H1 (cell line): ENCODE results near the gene MAF. TPM values are rescaled to one million over a fixed set of nuclear protein-coding genes. Genes with fewer than 3 reads are reported as not detected.

ENCODE experiments used
- CTCF ChIA-PET: fragments of 300-600 bp; sonication (Branson Sonifier 250); formaldehyde crosslinking; loops from one replicate; lab custom pipeline; 2021; ENCODE audit not compliant: partially characterized antibody; lab: Charles Lee
- POLR2A ChIA-PET: fragments of 300-600 bp; sonication (Branson Sonifier 250); formaldehyde crosslinking; loops from one replicate; lab custom pipeline; 2021; ENCODE audit warnings: inconsistent platforms; ENCODE audit not compliant: partially characterized antibody; lab: Charles Lee
- DNase-seq, 2 experiments: peaks; one replicate each; pipeline versions ENCODE4 v3.0.0 to v3.0.0-alpha.2; 2010 to 2022; ENCODE audit warnings: low spot score in 2 of 2, low read depth in 1 of 2, mixed read lengths in 1 of 2
- FAIRE-seq: peaks from 2 replicates; lab custom pipeline; 2011; peaks lifted over from hg19 to GRCh38; lab: Jason Lieb, UNC
- H2AFZ ChIP-seq: 2 replicates; pipeline ENCODE4 v1.8.1; 2012; ENCODE audit warnings: low read length, inconsistent platforms
- H2AK5ac ChIP-seq: 2 replicates; pipeline ENCODE4 v1.6.1; 2013; ENCODE audit warnings: low read depth, low read length
- H2BK120ac ChIP-seq: replicated peaks from 2 replicates; pipeline ENCODE3; 2013; ENCODE audit warnings: low read depth, low read length, inconsistent platforms
- H2BK12ac ChIP-seq: 2 replicates; pipeline ENCODE4 v1.6.1; 2013; ENCODE audit warnings: low read depth, low read length
- H2BK15ac ChIP-seq: 2 replicates; pipeline ENCODE4 v1.6.1; 2013; ENCODE audit warnings: low read length
- H2BK20ac ChIP-seq: 2 replicates; pipeline ENCODE4 v1.6.1; 2013; ENCODE audit warnings: low read length
- H2BK5ac ChIP-seq: 2 replicates; pipeline ENCODE4 v1.6.1; 2013; ENCODE audit warnings: low read depth, low read length
- H3K14ac ChIP-seq: 2 replicates; pipeline ENCODE4 v1.6.1; 2013; ENCODE audit warnings: inconsistent platforms; ENCODE audit not compliant: insufficient read length
- H3K18ac ChIP-seq: 2 replicates; pipeline ENCODE4 v1.6.1; 2013; ENCODE audit warnings: low read length; ENCODE audit errors: extremely low read depth
- H3K23ac ChIP-seq: 2 replicates; pipeline ENCODE4 v1.6.1; 2013; ENCODE audit warnings: inconsistent platforms; ENCODE audit not compliant: insufficient read length
- H3K23me2 ChIP-seq: 2 replicates; pipeline ENCODE4 v1.6.1; 2013; ENCODE audit warnings: low read depth, low read length
- H3K27ac ChIP-seq: 2 replicates; pipeline ENCODE4 v1.6.1; 2011; ENCODE audit warnings: low read depth, low read length, inconsistent platforms
- H3K27me3 ChIP-seq, 4 experiments: replicated peaks in 1 of 4; 1 replicate in 1 of 4; 2 replicates in 3 of 4; pipeline versions ENCODE4 v1.6.1 to v1.8.1; 2011 to 2013; ENCODE audit warnings: low read length in 3 of 4, mild to moderate bottlenecking in 3 of 4, inconsistent platforms in 2 of 4, mixed read lengths in 2 of 4, moderate library complexity in 1 of 4; ENCODE audit not compliant: control insufficient read depth in 3 of 4, insufficient read depth in 3 of 4; ENCODE audit errors: extremely low read depth in 1 of 4
- H3K36me3 ChIP-seq, 4 experiments: 2 replicates each; pipeline versions ENCODE4 v1.6.1 to v1.8.1; 2011 to 2013; ENCODE audit warnings: mild to moderate bottlenecking in 4 of 4, low read length in 3 of 4, moderate library complexity in 2 of 4, control low read depth in 1 of 4, inconsistent platforms in 1 of 4; ENCODE audit not compliant: insufficient read depth in 4 of 4, control insufficient read depth in 2 of 4
- H3K4ac ChIP-seq: replicated peaks from 2 replicates; pipeline ENCODE3; 2013; ENCODE audit warnings: low read length, low read depth, mixed read lengths, inconsistent platforms; ENCODE audit not compliant: insufficient read length
- H3K4me1 ChIP-seq, 4 experiments: replicated peaks in 1 of 4; 1 replicate in 1 of 4; 2 replicates in 3 of 4; pipeline versions ENCODE4 v1.6.1 to v1.8.1; 2011 to 2013; ENCODE audit warnings: low read length in 3 of 4, inconsistent platforms in 2 of 4, mixed read lengths in 1 of 4; ENCODE audit not compliant: insufficient read depth in 4 of 4, control insufficient read depth in 3 of 4
- H3K4me2 ChIP-seq, 2 experiments: 2 replicates each; pipeline versions ENCODE4 v1.6.1 to v1.8.1; 2011 to 2013; ENCODE audit warnings: low read depth in 2 of 2, low read length in 2 of 2, control low read depth in 1 of 2, inconsistent platforms in 1 of 2, mild to moderate bottlenecking in 1 of 2; ENCODE audit not compliant: insufficient read depth in 1 of 2
- H3K4me3 ChIP-seq, 4 experiments: fragments of 200-600, 300-600 bp in 1 of 4; sonication (generic), shearing (Covaris generic), sonication (Bioruptor Twin) in 1 of 4; 2 replicates each; pipeline versions ENCODE4 v1.5.1 to v1.8.1; 2011 to 2016; ENCODE audit warnings: low read length in 4 of 4, low read depth in 3 of 4, control low read depth in 2 of 4, inconsistent platforms in 2 of 4, mild to moderate bottlenecking in 2 of 4, mixed read lengths in 1 of 4, moderate library complexity in 1 of 4; ENCODE audit not compliant: insufficient read depth in 2 of 4; ENCODE audit errors: extremely low read depth in 1 of 4
- H3K56ac ChIP-seq: replicated peaks from 2 replicates; pipeline ENCODE3; 2013; ENCODE audit warnings: low read depth, mild to moderate bottlenecking, mixed read lengths, low read length, inconsistent platforms; ENCODE audit not compliant: insufficient read length
- H3K79me1 ChIP-seq: 2 replicates; pipeline ENCODE4 v1.6.1; 2013; ENCODE audit warnings: low read depth, low read length, control low read depth
- H3K79me2 ChIP-seq, 2 experiments: 2 replicates each; pipeline versions ENCODE4 v1.6.1 to v1.8.1; 2012 to 2013; ENCODE audit warnings: low read length in 2 of 2, mild to moderate bottlenecking in 2 of 2, inconsistent platforms in 1 of 2; ENCODE audit not compliant: insufficient read depth in 2 of 2, control insufficient read depth in 1 of 2
- H3K9ac ChIP-seq, 4 experiments: replicated peaks in 1 of 4; 1 replicate in 1 of 4; 2 replicates in 3 of 4; pipeline versions ENCODE4 v1.6.1 to v1.8.1; 2011 to 2013; ENCODE audit warnings: low read depth in 3 of 4, low read length in 3 of 4, control low read depth in 2 of 4, mild to moderate bottlenecking in 2 of 4, moderate library complexity in 2 of 4, inconsistent platforms in 1 of 4; ENCODE audit errors: extremely low read depth in 1 of 4
- H3K9me3 ChIP-seq, 2 experiments: 2 replicates each; pipeline versions ENCODE4 v1.6.1 to v1.8.1; 2012 to 2013; ENCODE audit warnings: mild to moderate bottlenecking in 2 of 2, moderate library complexity in 2 of 2, control low read depth in 1 of 2, inconsistent platforms in 1 of 2, low read depth in 1 of 2, low read length in 1 of 2, mixed read lengths in 1 of 2; ENCODE audit not compliant: insufficient read depth in 2 of 2
- H4K20me1 ChIP-seq, 2 experiments: replicated peaks in 1 of 2; 2 replicates each; pipeline versions ENCODE3 to v1.8.1; 2011 to 2013; ENCODE audit warnings: inconsistent platforms in 2 of 2, low read length in 2 of 2, mild to moderate bottlenecking in 1 of 2; ENCODE audit not compliant: insufficient read depth in 2 of 2, control insufficient read depth in 1 of 2
- H4K5ac ChIP-seq: 2 replicates; pipeline ENCODE4 v1.6.1; 2013; ENCODE audit warnings: low read length, low read depth, mixed read lengths, inconsistent platforms; ENCODE audit not compliant: insufficient read length
- H4K8ac ChIP-seq: 2 replicates; pipeline ENCODE4 v1.8.0; 2013; ENCODE audit warnings: mild to moderate bottlenecking, moderate library complexity, low read length, inconsistent platforms; ENCODE audit not compliant: insufficient read depth; ENCODE audit errors: extremely low read depth
- H4K91ac ChIP-seq: replicated peaks from 2 replicates; pipeline ENCODE3; 2013; ENCODE audit warnings: low read length, mixed read lengths, inconsistent platforms; ENCODE audit not compliant: insufficient read length
- HDAC2 ChIP-seq, 2 experiments: fragments of 300-600 bp in 1 of 2; sonication (generic) in 1 of 2; IDR thresholded peaks; 2 replicates each; pipeline ENCODE4 v1.6.1; 2011 to 2012; ENCODE audit warnings: low read depth in 2 of 2, low read length in 2 of 2, mild to moderate bottlenecking in 2 of 2, moderate library complexity in 2 of 2, borderline replicate concordance in 1 of 2, inconsistent platforms in 1 of 2
- NRF1 ChIP-seq: IDR thresholded peaks from 2 replicates; pipeline ENCODE4 v1.6.1; 2011; ENCODE audit warnings: mild to moderate bottlenecking, low read depth, low read length, improper control_type of control experiment
- SAP30 ChIP-seq: fragments of 300-600 bp; sonication (generic); IDR thresholded peaks from 2 replicates; pipeline ENCODE4 v1.7.1; 2012; ENCODE audit warnings: low read length, moderate library complexity, mild to moderate bottlenecking, inconsistent platforms; ENCODE audit not compliant: insufficient read depth, insufficient replicate concordance
- TAF7 ChIP-seq: optimal IDR thresholded peaks from 2 replicates; pipeline ENCODE3; 2011; ENCODE audit warnings: low read depth, mild to moderate bottlenecking, inconsistent platforms, low read length, moderate library complexity, borderline replicate concordance
- TBP ChIP-seq: IDR thresholded peaks from 2 replicates; pipeline ENCODE4 v1.6.1; 2011; ENCODE audit warnings: low read depth, low read length, improper control_type of control experiment
- WGBS, 2 experiments: shearing (Covaris generic) in 1 of 2; methylation state at CpG; one replicate each; pipeline versions ENCODE4 v1.1.6 to v1.1.7; 2013 to 2015; ENCODE audit warnings: low lambda C conversion rate in 2 of 2, mixed read lengths in 2 of 2, inconsistent platforms in 1 of 2, low coverage in 1 of 2, missing lambda C conversion rate in 1 of 2; ENCODE audit not compliant: insufficient replicate concordance in 2 of 2, insufficient coverage in 1 of 2, insufficient read length in 1 of 2; ENCODE audit errors: extremely low coverage in 1 of 2, missing lambda C conversion rate in 1 of 2; 5-methylcytosine and 5-hydroxymethylcytosine counted together
- long read RNA-seq, 2 experiments: library from RNA in 1 of 2; library from capped mRNA in 1 of 2; stranded (forward); transcript quantifications; one replicate each; pipeline ENCODE4 v2.0.0, GENCODE V29; 2021; ENCODE audit warnings: inconsistent platforms in 1 of 2
- polyA minus RNA-seq, 3 experiments: library from RNA; depleted of rRNA, polyadenylated mRNA; stranded (reverse); fragments of >200 nt; gene quantifications; 1 replicate in 2 of 3; 2 replicates in 1 of 3; pipeline ENCODE4 v1.2.3, GENCODE V29; 2011
- polyA plus RNA-seq, 7 experiments: library from polyadenylated mRNA; depleted of rRNA in 3 of 7; stranded (reverse) in 5 of 7; unstranded in 2 of 7; fragments of >200 nt in 5 of 7; fragments of 200-250 nt in 2 of 7; gene quantifications; 1 replicate in 5 of 7; 2 replicates in 1 of 7; 4 replicates in 1 of 7; pipeline versions ENCODE4 v1.2.1 to v1.2.3, GENCODE V29; 2011 to 2013; ENCODE audit warnings: missing spikeins in 2 of 7, mixed read lengths in 2 of 7
- total RNA-seq: library from RNA; stranded (reverse); fragmentation: NEBNext Ultra II Directional; extraction: Animal tissue kit (Norgen Biotek cat#: 25700); gene quantifications from 2 replicates; pipeline ENCODE4 v1.2.1, GENCODE V29; 2021
- TF ChIP-seq, protein P1 (sequence below): IDR thresholded peaks from 2 replicates; pipeline ENCODE4 v1.6.1; 2011; ENCODE audit warnings: low read depth, mild to moderate bottlenecking, low read length; ENCODE audit not compliant: insufficient read depth
- TF ChIP-seq, protein P2 (sequence below): IDR thresholded peaks from 2 replicates; pipeline ENCODE4 v1.6.1; 2011; ENCODE audit warnings: low read length, improper control_type of control experiment

The MAF gene
- total RNA-seq (2.7 TPM in 2 replicates), polyA plus RNA-seq (2011; rRNA removed) (1.3 and 1.9 TPM in 2 replicates), polyA minus RNA-seq (2011; rRNA and poly(A)+ RNA removed) (0.44 and 0.57 TPM in 2 replicates)
- polyA plus RNA-seq (2011; cell fraction: cytosol; rRNA removed) = 2.1 TPM
- 3.9 TPM for polyA plus RNA-seq (2011; cell fraction: nucleus; rRNA removed)
- 1.9 to 3.3 TPM (median 2.7 TPM) in 4 replicates for polyA plus RNA-seq (2012, experiment 1 of 2)
- 1.0 TPM for polyA plus RNA-seq (2012, experiment 2 of 2)
- 1.8 TPM for polyA plus RNA-seq (2013, experiment 1 of 2)
- polyA plus RNA-seq (2013, experiment 2 of 2) = 1.7 TPM
- 3.0 TPM for polyA minus RNA-seq (2011; cell fraction: cytosol; rRNA and poly(A)+ RNA removed)
- polyA minus RNA-seq (2011; cell fraction: nucleus; rRNA and poly(A)+ RNA removed) = 3.2 TPM
- long read RNA-seq, experiment 1, full-length matches to known transcripts = 4 of 4 reads
- long read RNA-seq, experiment 1, partial matches to known transcripts = 0 of 4 reads
- long read RNA-seq, experiment 1, other reads (novel, unspliced or antisense) = 0 of 4 reads
- long read RNA-seq, experiment 2, partial matches to known transcripts = 0 of 1 reads
- long read RNA-seq, experiment 2, other reads (novel, unspliced or antisense) = 0 of 1 reads

DNA sequence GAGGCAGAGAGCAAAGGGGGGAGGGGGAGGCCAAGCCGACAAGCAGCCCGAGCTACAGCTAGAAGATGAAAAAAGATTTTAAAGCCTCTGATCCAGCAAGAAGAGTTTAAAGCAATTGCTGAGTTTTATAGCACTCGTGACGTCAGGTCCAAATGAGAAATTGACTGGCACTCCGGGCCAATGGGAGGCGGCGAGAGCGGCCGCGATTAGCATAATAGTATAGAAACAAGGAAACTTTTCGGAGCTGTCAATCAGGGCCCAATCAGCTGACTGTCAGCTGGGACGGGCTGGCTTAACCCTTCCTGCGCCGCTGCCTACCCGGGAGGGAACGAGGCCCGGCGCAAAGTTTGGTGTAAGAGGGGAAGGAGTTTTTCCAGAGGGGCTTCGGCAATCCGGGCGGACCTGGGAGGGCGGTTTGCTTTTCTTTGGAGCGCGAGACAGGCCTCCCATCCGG is at the start of gene MAF:
Gene MAF, minus strand, starts transcription at position 100 of the 454 bp plus-strand sequence. CDS start 835 bp downstream, outside the sequence.
- WGBS, 2 experiments = 1% methylated on average over 25 of the region's 25 CpGs; no CpG with 5 or more reads in 1 of the 2 experiments
- FAIRE-seq (peak; percentile 19), DNase-seq (peak; percentile 54 to 86)
- no peak within 1 kb of the TSS for H3K27ac ChIP-seq
- no peak within 1 kb of the TSS for H2AK5ac ChIP-seq
- H3K36me3 ChIP-seq = no peaks in the 10 kb centered on the region
- peak within 1 kb of the TSS; percentile 94 for H3K4ac ChIP-seq
- peak within 1 kb of the TSS; percentile 87 for H4K8ac ChIP-seq
- peaks cover 28% of the 10 kb centered on the region for H3K23me2 ChIP-seq
- ChIA-PET POLR2A (interaction anchor here (0.9 kb wide), 1 partner anchor 14 kb away, joined by 4 read pairs; no protein-coding TSS in a partner anchor), CTCF (interaction anchor here (0.6 to 2.7 kb wide), 7 partner anchors 16 to 769 kb away, joined by 3 to 10 read pairs (median 4); no protein-coding TSS in a partner anchor)
- H2AFZ ChIP-seq = peak within 1 kb of the TSS; percentile 85
- H3K27me3 ChIP-seq = peaks cover 0 to 8% (median 6%) of the 10 kb centered on the region in 4 experiments; a peak in 3 of 7 replicates
- peak within 1 kb of the TSS; percentile 46 for H4K91ac ChIP-seq
- peak within 1 kb of the TSS; percentile 52; the same call in 1 of the 2 replicates for H2BK5ac ChIP-seq
- peak within 1 kb of the TSS; percentile 29 for H4K5ac ChIP-seq
- no peak within 1 kb of the TSS for H2BK15ac ChIP-seq
- no peaks in the 10 kb centered on the region; a peak in 1 of 4 replicates for H3K79me2 ChIP-seq
- H3K9ac ChIP-seq = peak within 1 kb of the TSS in 3 of 4 experiments; percentile 48 to 68 (median 64); a peak in 6 of 7 replicates
- no peaks in the 10 kb centered on the region for H3K79me1 ChIP-seq
- no peak within 1 kb of the TSS for H3K14ac ChIP-seq
- H3K56ac ChIP-seq = no peak within 1 kb of the TSS
- H3K18ac ChIP-seq = peak within 1 kb of the TSS; percentile 78
- H4K20me1 ChIP-seq = no peaks in the 10 kb centered on the region
- H3K4me3 ChIP-seq = peak within 1 kb of the TSS; percentile 70 to 75 (median 72)
- peaks cover 0 to 7% (median 0%) of the 10 kb centered on the region in 4 experiments; a peak in 1 of 7 replicates for H3K4me1 ChIP-seq
- H3K23ac ChIP-seq = no peak within 1 kb of the TSS
- peak within 1 kb of the TSS; percentile 67 for H2BK120ac ChIP-seq
- H3K9me3 ChIP-seq = no peaks in the 10 kb centered on the region
- H3K4me2 ChIP-seq = peak within 1 kb of the TSS; percentile 97 to 100
- peak within 1 kb of the TSS; percentile 82 for H2BK12ac ChIP-seq
- no peak within 1 kb of the TSS for H2BK20ac ChIP-seq
- TF ChIP-seq HDAC2 (IDR thresholded peaks at IDR 0.05; ENCODE audit: borderline replicate concordance in 1 of 2, low read depth in 2 of 2, low read length in 2 of 2) (peak; percentile 95), TBP (no peak), NRF1 (no peak), SAP30 (peak; percentile 99), TAF7 (no peak)
- TF ChIP-seq, protein P1, sequence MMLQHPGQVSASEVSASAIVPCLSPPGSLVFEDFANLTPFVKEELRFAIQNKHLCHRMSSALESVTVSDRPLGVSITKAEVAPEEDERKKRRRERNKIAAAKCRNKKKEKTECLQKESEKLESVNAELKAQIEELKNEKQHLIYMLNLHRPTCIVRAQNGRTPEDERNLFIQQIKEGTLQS = peak; percentile 29; the same call in 1 of the 2 replicates
- TF ChIP-seq, protein P2, sequence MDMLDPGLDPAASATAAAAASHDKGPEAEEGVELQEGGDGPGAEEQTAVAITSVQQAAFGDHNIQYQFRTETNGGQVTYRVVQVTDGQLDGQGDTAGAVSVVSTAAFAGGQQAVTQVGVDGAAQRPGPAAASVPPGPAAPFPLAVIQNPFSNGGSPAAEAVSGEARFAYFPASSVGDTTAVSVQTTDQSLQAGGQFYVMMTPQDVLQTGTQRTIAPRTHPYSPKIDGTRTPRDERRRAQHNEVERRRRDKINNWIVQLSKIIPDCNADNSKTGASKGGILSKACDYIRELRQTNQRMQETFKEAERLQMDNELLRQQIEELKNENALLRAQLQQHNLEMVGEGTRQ = peak; percentile 60; the same call in 1 of the 2 replicates
